ENCODE results near the gene RASGRF2.

The RASGRF2 gene

DNA sequence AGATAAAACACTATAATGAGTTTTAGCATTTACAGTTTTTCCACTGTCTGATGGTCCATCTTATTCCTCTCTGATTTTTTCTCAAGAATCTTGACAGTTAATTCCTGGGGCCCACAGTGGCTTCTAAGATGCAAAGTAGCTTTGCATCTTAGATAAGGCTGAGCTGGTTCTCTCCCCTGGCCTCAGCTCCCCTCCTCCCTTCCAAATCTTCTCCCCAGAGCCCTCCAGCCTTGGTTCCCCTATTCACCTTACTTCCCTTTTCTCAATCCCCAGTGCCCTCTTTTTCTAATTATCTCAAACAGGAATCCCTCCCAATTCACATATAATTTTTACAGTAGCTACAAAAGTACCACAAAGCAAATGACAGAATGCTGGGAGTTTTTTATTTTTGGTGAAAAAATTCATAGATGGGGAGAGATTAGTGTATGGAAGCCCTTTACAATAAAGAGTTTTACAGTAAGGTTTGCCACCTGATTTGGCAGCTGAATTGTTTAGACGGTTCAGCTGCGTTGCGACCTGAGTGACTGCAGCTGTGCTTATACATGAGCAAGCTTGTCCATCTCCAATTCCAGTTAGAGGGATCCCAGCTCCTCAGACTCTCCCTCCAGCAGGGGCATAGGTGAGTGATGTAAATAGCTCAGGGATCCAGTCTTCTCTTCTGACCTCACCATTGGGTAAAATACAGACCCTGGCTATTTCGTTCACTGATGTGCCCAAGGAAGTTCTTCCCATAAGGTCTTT, 221.6 kb downstream of the RASGRF2 start:
- DNase-seq: no peak

DNA sequence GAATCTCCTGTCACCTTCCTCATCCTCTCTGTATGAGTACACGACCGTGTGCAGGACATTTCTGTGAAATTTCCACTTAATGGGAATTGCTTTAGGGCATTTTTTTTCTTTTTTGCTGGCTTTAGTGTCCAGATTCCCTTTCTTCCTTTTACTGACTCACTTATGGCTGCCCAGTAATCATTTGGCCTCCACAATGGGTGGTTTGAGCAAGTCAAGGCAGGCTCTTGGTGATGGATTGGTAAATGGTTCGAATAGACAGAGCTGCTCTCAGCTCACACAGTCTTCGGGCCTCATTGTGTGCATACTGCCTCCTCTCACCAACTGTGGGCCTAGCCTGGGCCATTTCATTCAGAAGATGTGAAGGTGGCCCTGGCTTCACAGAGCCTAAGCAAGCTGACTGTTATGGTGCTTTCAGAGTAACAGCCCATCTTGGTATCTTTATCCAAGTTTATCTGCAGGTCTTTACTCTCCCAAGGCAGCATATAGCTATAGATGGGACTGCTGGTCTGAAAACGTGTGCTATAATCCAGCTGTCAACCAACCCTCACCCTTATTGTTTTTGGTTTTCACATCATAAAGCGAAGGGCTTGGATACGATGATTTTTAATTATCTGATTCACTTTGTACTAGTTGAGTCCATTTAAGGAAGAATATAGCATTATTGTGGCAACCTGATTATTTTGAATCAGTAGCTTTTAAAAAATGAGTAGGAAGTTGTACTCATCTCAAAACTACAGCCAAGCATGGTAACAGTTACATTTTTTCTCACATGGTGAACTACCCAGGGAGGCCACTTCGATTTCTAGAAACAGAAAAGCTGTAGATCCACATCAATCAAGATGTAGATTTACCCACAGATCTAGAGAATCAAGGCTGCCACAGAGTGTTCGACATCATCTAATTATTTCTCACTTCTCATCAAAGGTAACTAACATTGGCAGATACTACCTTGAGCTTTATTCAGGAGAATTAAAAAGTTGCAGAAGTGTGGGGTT, 222.5 kb downstream of the RASGRF2 start:
- no peak for DNase-seq

- DNase-seq: no peak
These were observed 223.9 kb downstream of the RASGRF2 start for GRCh38 chr5:81183811-81184748.

GRCh38 chr5:81184749-81185110, 224.6 kb downstream of the RASGRF2 start:
- DNase-seq: no peak

GRCh38 chr5:81187885-81188284, 227.7 kb downstream of the RASGRF2 start:
- no peak for DNase-seq

DNA sequence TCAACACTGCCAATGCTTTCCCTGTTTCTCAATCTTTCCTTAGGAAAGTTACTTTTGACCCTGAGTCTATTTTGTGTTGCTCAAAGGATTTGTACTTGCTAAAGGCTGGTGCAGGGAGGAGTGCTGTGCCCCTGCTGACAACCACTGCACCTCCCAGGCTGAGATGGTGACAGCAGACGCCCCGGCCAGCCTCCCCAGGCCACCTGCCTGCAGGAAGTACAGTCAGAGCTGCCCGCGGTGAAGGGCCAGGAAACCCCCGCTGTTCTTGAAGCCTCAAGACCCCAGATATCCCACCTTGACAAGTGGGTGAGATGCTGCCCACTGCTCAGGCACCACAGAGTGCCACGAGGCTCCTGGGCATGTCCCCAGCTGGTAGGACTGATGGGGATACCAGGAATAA, 228.8 kb downstream of the RASGRF2 start:
- no peak for DNase-seq

GRCh38 chr5:81189875-81190498, 229.8 kb downstream of the RASGRF2 start:
- no peak for DNase-seq

DNA sequence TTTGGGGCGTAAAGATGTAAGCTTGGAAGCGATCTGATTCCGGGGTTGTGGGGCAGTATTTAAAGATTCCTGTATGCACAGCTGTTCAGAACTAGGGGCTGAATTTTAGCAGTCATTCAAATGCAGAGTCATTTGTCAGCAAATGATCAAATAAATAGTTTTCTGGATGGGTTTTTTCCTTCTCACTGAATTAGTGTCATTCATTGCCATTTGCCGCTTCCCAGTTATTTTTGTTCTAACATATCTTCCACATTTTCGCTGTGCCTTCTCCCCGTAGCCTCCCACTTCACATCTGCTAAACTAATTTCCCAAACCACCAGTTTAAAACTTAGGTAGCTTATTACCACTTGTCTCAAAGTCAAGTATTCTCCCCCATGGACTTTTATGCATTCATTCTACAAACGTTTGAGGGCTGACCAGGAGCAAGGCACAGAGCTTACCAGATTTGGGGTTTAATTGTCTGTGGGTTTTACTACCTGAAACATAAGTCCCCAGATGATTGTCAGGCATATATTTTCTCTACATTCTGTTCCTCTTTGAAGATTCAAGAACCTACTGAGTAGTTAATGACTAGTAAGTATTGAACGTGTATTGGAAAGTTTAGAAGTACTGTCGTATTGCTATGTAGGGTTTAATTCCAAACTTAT, 231.7 kb downstream of the RASGRF2 start:
- no peak for DNase-seq

DNA sequence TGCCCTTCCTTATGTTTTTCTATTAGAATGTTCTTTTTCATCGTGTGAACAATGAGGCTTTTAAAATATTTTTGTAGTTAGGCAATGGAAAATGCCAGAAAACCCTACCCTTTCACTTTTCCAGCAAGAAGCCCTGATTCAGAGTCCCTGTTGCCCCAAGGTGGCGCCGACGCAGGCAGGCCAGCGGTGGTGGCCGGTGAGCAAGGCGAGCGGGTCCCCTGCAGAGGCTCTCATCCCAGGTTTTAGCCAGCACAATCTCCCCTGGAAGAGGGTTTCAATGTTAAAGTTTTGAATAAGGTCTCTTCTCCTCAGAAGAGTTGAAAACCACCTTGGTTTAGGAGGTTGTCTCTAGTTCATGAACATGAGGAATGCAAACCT, 232.2 kb downstream of the RASGRF2 start:
- DNase-seq: no peak

GRCh38 chr5:81194633-81195334, 234.6 kb downstream of the RASGRF2 start:
- peak; percentile 10 for DNase-seq

GRCh38 chr5:81195335-81195929, 235.3 kb downstream of the RASGRF2 start:
- no peak for DNase-seq

- DNase-seq: no peak
These were observed 242.5 kb downstream of the RASGRF2 start for GRCh38 chr5:81202655-81203054.

DNA sequence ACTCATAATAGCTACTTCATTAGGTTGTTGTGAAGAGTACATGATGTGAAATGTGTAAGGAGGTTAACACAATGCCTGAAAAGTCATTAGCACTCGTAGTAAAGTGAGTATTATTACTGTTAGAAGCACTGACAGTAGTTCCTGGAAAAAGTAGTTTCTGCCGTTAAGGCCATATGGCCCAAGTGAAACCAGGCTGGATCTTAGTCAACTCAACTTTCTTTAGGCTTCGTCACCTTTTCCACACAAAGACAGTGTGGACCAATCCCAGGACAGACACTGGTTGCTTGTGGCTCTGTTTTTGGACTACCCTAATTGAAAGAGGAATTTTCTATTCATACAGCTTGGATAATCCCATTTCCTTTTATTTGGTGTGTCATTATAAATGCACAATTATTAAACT, 243.6 kb downstream of the RASGRF2 start:
- DNase-seq: no peak

- DNase-seq: no peak
These were observed 244.0 kb downstream of the RASGRF2 start for GRCh38 chr5:81204205-81204604.

- no peak for DNase-seq
These were observed 244.9 kb downstream of the RASGRF2 start for GRCh38 chr5:81205058-81205457.

DNA sequence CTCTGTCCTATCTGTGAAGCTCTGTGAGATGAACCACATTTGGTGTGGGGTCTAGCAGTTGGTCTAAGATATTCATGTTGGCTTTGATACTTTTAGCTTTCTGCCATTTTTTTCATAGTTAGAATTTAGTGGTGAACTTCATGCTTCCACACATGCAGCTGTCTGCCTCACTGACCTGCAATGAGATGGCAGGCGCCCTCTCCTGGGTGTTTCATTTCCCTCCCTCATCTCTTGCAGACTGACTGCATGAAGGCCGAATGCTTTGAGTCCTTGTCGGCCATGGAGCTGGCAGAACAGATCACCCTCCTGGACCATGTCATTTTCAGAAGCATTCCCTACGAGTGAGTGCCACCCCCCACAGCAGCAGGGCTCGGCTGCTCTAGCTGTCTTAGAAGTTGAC, 246.8 kb downstream of the RASGRF2 start:
- DNase-seq: no peak

DNA sequence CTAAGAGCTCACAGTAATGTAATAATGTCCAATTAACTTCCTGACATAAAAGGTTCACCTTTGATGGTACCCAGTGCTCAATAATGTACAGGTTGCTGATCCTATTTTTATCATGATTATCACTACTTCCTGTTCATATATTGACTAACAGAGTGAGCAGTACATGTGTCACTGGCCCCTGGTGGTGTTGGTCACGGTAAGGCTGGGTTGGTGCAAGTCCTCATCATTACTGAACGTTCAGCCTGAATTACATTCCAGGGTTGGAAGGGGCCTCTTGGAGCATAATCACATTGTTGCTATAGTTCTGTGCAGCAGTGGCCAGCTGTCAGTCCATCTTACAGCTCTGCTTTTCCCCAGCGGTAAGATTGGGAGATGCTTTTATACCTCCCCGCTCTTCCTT, 248.7 kb downstream of the RASGRF2 start:
- DNase-seq: no peak

GRCh38 chr5:81209386-81209785, 249.2 kb downstream of the RASGRF2 start:
- DNase-seq: no peak

DNA sequence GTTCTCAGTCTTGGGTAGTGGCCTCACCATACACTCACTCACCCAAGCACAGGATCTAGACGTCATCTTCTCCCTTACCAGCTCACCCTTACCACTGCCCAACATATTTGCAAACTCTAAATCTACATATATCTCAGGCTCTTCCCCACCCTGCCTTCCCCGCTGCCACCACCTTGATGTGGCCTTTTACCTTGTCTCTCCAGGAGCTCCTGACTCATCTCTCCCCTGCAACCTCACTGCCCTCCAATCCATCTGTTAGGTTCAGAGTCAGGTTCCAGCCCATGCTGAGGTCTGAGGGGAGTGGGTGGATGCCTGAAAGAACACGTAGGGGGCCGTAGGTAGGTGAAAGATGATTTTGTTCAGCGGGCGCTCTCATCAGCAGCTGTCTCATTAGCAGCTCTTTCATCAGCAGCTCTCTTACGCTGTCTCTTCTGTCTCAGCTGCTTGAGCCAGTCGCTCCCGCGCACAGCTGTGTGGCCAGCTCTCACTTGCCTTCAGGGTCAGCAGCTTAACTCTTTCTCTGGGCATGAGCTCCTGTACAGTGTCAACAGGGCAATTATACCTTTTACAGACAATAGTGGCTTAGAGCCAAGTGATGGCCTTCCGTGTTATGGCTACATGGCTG, 249.8 kb downstream of the RASGRF2 start:
- DNase-seq: no peak

DNA sequence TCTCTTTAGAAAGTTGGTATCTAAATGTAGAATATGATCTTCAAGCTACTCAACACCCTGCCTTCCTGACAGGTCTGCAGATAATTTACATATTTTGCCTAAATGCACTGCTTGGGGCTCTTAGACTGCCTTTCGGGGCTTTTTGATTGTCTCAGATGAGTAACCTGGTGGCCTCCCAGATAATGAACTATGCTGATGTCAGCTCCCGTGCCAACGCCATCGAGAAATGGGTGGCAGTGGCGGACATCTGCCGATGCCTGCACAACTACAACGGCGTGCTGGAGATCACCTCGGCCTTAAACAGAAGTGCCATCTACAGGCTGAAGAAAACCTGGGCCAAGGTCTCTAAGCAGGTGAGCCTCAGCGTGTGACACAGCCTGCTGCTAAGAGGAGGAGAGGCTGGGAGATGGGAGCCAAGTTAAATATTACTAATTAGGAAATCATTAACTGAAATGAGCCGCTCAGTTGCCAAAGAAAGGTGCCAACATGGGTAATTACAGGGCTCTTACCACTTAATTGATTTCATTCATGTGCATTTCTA, 252.1 kb downstream of the RASGRF2 start:
- DNase-seq: no peak

Measured in SIG-M5 (cell line).